Fibroblast of the aortic adventitia (primary cell): Measurements from ENCODE around the gene MEAF6. TPM values are rescaled to one million over a fixed set of nuclear protein-coding genes. Genes with fewer than 3 reads are reported as not detected.

Experiments
- DNase-seq: peaks from one replicate; pipeline ENCODE4 v3.0.0-alpha.2; 2010; ENCODE audit warnings: low read depth
- H3K4me3 ChIP-seq: 2 replicates; pipeline ENCODE4 v1.5.1; 2011; ENCODE audit warnings: low read depth, mild to moderate bottlenecking, control low read depth, low read length, moderate library complexity
- CTCF ChIP-seq: IDR thresholded peaks from 2 replicates; pipeline ENCODE4 v1.5.1; 2011; ENCODE audit warnings: mild to moderate bottlenecking, low read length, control low read depth, inconsistent platforms; ENCODE audit not compliant: insufficient read depth
- total RNA-seq: library from RNA; depleted of rRNA; stranded (reverse); fragments of >200 nt; gene quantifications from 2 replicates; pipeline ENCODE4 v1.2.3, GENCODE V29; 2012; ENCODE audit warnings: low replicate concordance

Gene MEAF6
- total RNA-seq, 1 donor: 84.5 TPM

- no peak overlapping the region for H3K4me3 ChIP-seq
- no peak for TF ChIP-seq CTCF
- DNase-seq: no peak
Measured at GRCh38 chr1:37487619-37487984, 27.0 kb downstream of the MEAF6 start.

- peak; percentile 85 for DNase-seq
- no peak overlapping the region for H3K4me3 ChIP-seq
- peak; percentile 100 for TF ChIP-seq CTCF
Measured at GRCh38 chr1:37486680-37487618, 27.6 kb downstream of the MEAF6 start.

GRCh38 chr1:37485902-37486679 is 28.5 kb downstream of the MEAF6 start:
- TF ChIP-seq CTCF: no peak
- DNase-seq: peak; percentile 56
- H3K4me3 ChIP-seq: no peak overlapping the region

- no peak for TF ChIP-seq CTCF
- no peak for DNase-seq
Measured at GRCh38 chr1:37484325-37485051, 30.1 kb downstream of the MEAF6 start.

GRCh38 chr1:37483785-37484184 is 30.8 kb downstream of the MEAF6 start:
- DNase-seq: no peak
- TF ChIP-seq CTCF: no peak
- no peak overlapping the region for H3K4me3 ChIP-seq

More at GRCh38 chr1:37484325-37485051, 30.1 kb downstream of the MEAF6 start:
- no peak overlapping the region for H3K4me3 ChIP-seq
